ENCODE data around the gene CD28. TPM values are rescaled to one million over a fixed set of nuclear protein-coding genes. Genes with fewer than 3 reads are reported as not detected.

Gene CD28
- total RNA-seq, 4 donors from 2014 or later: 0.08 to 1.0 (median 0.15) TPM; not detected in 1

DNA sequence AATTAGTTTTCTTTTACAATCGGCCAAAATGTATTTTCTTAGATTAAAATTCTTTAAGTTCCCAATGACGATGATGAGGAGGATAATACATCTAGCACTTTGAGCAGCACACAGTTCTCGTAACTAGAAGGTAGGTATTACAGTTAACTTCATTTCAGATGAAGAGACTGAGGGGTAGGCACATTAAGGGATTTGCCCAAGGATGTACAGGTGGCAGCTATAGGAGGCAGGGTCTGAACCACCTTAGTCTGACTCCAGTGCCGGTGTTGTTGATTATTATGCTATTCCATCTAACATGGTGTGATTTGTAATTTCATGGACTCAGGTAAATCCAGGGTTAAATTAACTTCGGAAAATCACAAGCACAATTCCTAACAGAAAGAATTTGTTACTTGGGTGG lies 1.1 kb downstream of the CD28 start:
- peak overlapping the region; percentile 11 for H3K4me3 ChIP-seq
- H3K27ac ChIP-seq: no peak overlapping the region
- TF ChIP-seq CTCF (IDR thresholded peaks at IDR 0.05): no peak
- no peak for TF ChIP-seq POLR2AphosphoS5 (IDR thresholded peaks at IDR 0.05)
- no peak for TF ChIP-seq POLR2A (IDR thresholded peaks at IDR 0.05)
- no peak for TF ChIP-seq EP300 (IDR thresholded peaks at IDR 0.05)

DNA sequence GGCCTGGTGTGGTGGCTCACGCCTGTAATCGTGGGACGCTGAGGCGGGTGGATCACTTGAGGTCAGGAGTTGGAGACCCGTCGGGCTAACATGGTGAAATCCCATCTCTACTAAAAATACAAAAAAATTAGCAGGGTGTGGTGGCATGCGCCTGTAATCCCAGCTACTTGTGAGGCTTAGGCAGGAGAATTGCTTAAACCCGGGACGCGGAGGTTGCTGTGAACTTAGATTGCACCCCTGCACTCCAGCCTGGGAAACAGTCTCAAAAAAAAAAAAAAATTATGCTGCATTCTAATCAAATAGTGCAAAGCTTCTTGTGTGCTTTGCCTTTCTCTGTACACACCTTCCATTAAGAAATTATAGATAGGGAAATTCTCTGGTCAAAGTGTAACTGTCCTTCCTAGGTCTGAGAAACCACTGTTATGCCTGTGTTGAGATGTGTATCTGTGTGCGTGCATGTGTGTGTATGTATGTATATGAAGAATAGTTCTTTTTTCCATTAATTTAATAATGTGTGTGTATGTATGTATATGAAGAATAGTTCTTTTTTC lies 2.5 kb downstream of the CD28 start:
- DNase-seq (ENCODE audit: low spot score in 2 of 2): no peak
- H3K27ac ChIP-seq: no peak overlapping the region
- no peaks in the 10 kb centered on the region for H3K27me3 ChIP-seq
- H3K4me3 ChIP-seq: no peak overlapping the region
- TF ChIP-seq POLR2AphosphoS5 (IDR thresholded peaks at IDR 0.05): no peak
- no peak for TF ChIP-seq POLR2A (IDR thresholded peaks at IDR 0.05)
- TF ChIP-seq EP300 (IDR thresholded peaks at IDR 0.05): no peak
- TF ChIP-seq CTCF (IDR thresholded peaks at IDR 0.05): no peak
- peaks cover 2% of the 10 kb centered on the region for H3K4me1 ChIP-seq
- no peaks in the 10 kb centered on the region for H3K36me3 ChIP-seq
- WGBS: 93% methylated on average over 11 of the region's 11 CpGs
- no peaks in the 10 kb centered on the region for H3K9me3 ChIP-seq

More for the DNA sequence above, 1.1 kb downstream of the CD28 start:
- DNase-seq (ENCODE audit: low spot score in 2 of 2): no peak
- Histone ChIP-seq H3K9me3 (peaks cover 4% of the 10 kb centered on the region), H3K27me3 (no peaks in the 10 kb centered on the region), H3K36me3 (no peaks in the 10 kb centered on the region), H3K4me1 (peaks cover 2% of the 10 kb centered on the region)
- WGBS: 89% methylated on average over 5 of the region's 5 CpGs

- Histone ChIP-seq H3K27ac (no peak overlapping the region), H3K9me3 (no peaks in the 10 kb centered on the region), H3K36me3 (no peaks in the 10 kb centered on the region), H3K27me3 (no peaks in the 10 kb centered on the region), H3K4me1 (peaks cover 2% of the 10 kb centered on the region), H3K4me3 (no peak overlapping the region)
- WGBS: 83% methylated on average over 3 of the region's 3 CpGs
- no peak for DNase-seq (ENCODE audit: low spot score in 2 of 2)
- TF ChIP-seq CTCF (IDR thresholded peaks at IDR 0.05) (no peak), EP300 (IDR thresholded peaks at IDR 0.05) (no peak), POLR2A (IDR thresholded peaks at IDR 0.05) (no peak), POLR2AphosphoS5 (IDR thresholded peaks at IDR 0.05) (no peak)
These were observed 3.1 kb downstream of the CD28 start for GRCh38 chr2:203709416-203710040.

GRCh38 chr2:203710226-203710625 lies 3.8 kb downstream of the CD28 start:
- Histone ChIP-seq H3K9me3 (no peaks in the 10 kb centered on the region), H3K4me3 (no peak overlapping the region), H3K36me3 (no peaks in the 10 kb centered on the region), H3K27ac (no peak overlapping the region), H3K4me1 (peaks cover 2% of the 10 kb centered on the region), H3K27me3 (no peaks in the 10 kb centered on the region)
- DNase-seq (ENCODE audit: low spot score in 2 of 2): no peak
- WGBS: 40% methylated on average over 4 of the region's 4 CpGs
- no peak for TF ChIP-seq EP300 (IDR thresholded peaks at IDR 0.05)
- no peak for TF ChIP-seq CTCF (IDR thresholded peaks at IDR 0.05)
- no peak for TF ChIP-seq POLR2A (IDR thresholded peaks at IDR 0.05)
- no peak for TF ChIP-seq POLR2AphosphoS5 (IDR thresholded peaks at IDR 0.05)

- DNase-seq (ENCODE audit: low spot score in 2 of 2): no peak
- Histone ChIP-seq H3K4me1 (peaks cover 2% of the 10 kb centered on the region), H3K36me3 (no peaks in the 10 kb centered on the region), H3K4me3 (no peak overlapping the region), H3K27ac (no peak overlapping the region), H3K27me3 (no peaks in the 10 kb centered on the region), H3K9me3 (no peaks in the 10 kb centered on the region)
- WGBS: 67% methylated on average over 2 of the region's 2 CpGs
- TF ChIP-seq POLR2AphosphoS5 (IDR thresholded peaks at IDR 0.05) (no peak), CTCF (IDR thresholded peaks at IDR 0.05) (no peak), EP300 (IDR thresholded peaks at IDR 0.05) (no peak), POLR2A (IDR thresholded peaks at IDR 0.05) (no peak)
These were observed 4.5 kb downstream of the CD28 start for GRCh38 chr2:203710952-203711351.

Data from suprapubic skin (tissue), 4 donors.